Left colon (tissue), 2 donors: ENCODE data around the gene SLC15A3. TPM values are rescaled to one million over a fixed set of nuclear protein-coding genes. Genes with fewer than 3 reads are reported as not detected.

Experiments
- ATAC-seq: fragments of 200-7000 bp; cut with Tn5 transposase; one replicate; pipeline ENCODE4 v1.9.1; 2020; ENCODE audit warnings: mild to moderate bottlenecking, moderate library complexity
- DNase-seq, 2 donors: peaks; one replicate each; pipeline ENCODE4 v3.0.0-alpha.2; 2020
- intact Hi-C, 2 donors: fragments of 100-400 bp; cut with DNase I in 1 of 2; cut with micrococcal nuclease in 1 of 2; formaldehyde crosslinking; loops; one replicate each; pipeline versions ENCODE4 v1.11.2 to v1.14.0; 2022; cut with DNase I, micrococcal nuclease
- long read RNA-seq: library from polyadenylated mRNA; unstranded; transcript quantifications from one replicate; pipeline ENCODE4 v2.0.0, GENCODE V29; 2021
- total RNA-seq, 2 donors: library from RNA; stranded (reverse); fragmentation: NEBNext Ultra II Directional; extraction: Animal tissue kit (Norgen Biotek cat#: 25700); gene quantifications; one replicate each; pipeline ENCODE4 v1.2.1, GENCODE V29; 2021
- donor health status: DM: no; HTN: no; CAD: no.
- donor health status: DM: yes; HTN: yes; CAD: no.

Gene SLC15A3
- 10 to 100 TPM in 1 of 2 donors, 1 to 10 TPM in 1; 8.6 to 15.1 TPM for total RNA-seq
- long read RNA-seq, transcript SLC15A3-201 (8 exons, 2,115 nt): major isoform, 6 of 12 reads
- long read RNA-seq, partial matches to known transcripts: 3 of 12 reads
- long read RNA-seq, other reads (novel, unspliced or antisense): 1 of 12 reads

DNA sequence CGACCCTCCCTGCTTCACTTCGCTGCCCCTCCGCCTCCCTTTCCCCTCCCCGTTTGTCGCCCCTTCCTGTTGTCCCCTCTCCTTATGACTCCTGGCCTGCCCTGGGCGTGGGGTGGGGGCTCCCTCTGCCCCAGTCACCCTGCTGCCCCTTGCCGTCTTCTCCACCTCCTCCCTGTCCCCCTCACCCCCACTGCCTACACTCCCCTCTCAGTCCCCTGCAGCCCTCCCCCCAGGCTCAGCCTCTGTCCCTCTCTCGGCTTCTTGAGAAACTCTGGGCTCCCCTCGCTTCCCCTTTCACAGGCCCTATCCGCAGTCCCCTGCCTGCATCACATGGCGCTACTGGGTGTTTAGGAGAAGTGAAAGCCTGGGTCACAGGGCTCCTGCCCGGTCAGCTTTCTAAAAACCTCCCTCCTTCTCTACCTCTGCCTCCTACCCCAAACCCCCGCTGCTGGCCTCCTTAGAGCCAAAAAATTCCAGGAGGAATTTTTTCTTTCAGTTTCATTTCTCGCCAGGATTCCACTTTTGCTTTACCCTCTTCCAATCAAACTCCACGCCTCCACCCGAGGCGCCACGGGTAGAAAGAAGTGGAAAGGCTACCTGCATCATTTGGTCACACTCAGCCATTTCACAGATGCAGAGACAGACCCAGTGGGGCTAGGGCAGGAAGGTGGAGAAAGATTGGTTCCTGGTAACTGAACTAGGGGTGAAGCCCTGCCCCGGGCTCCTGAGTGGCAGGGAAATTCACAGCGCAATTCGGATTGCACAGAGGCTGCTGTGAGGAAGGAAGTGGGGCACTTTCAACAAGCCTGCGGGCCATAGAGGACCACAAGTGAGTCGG lies at the start of gene SLC15A3:
TSS of gene SLC15A3 (minus strand) at position 273 of the 838 bp plus-strand sequence. CDS start 625 bp downstream, outside the sequence.
- ATAC-seq (peak; percentile 71), DNase-seq (peak; percentile 57 to 75)
- intact Hi-C loops: no loop called here

DNA sequence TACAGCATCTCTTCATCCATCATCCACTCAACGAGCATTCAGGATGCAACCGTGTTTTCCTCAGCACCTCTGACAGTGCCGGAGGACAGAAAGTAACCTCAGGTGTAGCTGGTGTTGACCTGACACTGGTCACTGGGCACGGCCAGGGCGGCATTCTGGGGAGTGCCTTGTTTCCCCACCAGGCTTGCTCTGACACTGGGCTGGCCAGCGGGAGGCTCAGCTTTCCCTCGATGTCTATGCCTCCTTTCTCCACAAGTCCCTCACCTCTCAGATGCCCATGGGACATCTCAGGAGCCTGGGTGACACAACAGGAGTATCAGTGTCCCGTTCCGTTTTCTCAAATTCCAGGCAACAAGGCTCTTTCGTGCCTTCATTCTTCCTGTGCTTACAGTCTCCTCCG lies 48.5 kb upstream of the SLC15A3 start:
- ATAC-seq (no peak), DNase-seq (no peak)
- intact Hi-C loops: no loop called here

DNA sequence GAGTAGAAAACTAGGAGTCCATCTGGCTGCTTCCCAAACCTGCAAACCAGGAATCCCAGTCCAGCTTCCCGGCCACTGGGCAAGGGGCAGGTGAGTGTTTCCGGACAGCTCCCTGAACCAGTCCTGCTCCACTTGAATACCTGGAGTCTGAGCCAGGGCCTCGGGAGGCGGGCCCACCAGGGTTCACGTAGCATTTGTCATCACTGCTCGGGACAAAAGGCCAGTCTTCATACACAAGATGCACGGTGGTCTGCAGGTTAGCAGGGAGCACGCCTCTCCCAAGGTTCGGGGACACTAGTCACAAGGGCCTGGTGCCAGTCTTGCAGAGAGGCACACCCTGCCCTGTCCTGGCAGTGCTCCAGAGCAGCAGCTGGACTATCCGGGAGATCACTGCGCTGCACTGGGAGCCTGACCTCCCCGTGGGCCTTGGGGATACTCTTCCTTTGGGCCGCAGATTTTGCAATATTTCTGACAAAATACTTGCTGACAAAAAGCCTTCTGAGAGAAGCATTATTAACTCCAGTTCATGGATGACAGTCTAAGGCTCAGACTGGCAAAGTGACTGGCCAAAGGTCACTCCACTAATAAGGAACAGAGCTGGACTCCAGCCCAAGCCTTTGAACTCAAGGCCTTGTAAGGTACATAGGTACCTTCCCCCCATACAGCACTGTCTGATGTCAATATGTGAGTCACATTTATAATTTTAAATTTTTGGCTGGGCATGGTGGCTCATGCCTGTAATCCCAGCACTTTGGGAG lies 44.6 kb upstream of the SLC15A3 start:
- intact Hi-C loops: no loop called here
- peak; percentile 64 to 78 for DNase-seq
- peak; percentile 97 for ATAC-seq

DNA sequence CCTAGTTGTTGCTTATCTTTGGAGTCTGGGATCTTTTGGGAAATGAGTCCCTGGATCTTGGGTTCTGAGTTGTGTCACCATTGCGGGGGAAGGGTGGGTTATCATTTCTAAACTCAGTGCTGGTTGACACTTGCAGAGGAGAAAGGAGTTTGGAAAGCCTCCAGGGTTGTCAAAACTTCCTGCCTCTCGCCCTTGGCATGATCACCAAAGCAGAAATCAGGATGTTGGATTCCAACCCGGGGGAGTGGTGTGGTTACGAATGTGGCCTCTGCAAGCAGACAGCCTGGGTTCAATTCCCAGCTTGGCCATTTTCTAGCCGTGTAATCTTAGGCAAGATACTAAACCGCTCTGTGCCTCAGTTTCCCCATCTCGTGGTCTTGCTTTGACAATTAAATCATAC lies 43.8 kb upstream of the SLC15A3 start:
- ATAC-seq (no peak), DNase-seq (no peak)
- intact Hi-C loops: no loop called here

DNA sequence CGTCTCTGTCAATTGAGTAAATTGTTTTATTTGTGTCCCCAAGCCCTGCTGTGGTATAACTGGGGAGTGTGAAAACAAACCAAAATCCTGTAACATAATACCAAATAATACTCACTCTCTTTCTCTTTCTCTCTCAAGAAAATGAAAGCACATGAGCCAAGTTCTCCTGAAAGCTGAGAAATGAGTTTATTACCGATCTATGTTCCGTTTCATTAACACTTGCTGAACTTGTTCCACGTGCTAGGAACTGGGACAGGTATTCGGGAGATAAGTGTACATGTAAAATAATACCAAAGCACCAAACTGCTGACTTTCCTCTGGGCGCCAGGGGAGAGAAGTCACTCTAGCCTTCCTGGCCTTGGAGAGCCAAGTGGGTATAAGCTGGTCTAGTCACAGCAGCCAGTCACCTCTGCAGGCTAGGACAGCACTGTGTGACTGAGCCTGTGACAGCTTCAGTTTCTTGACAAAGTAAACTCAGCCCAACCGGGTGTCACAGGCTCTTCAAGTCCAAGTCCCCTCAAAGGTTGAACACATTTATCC lies 42.6 kb upstream of the SLC15A3 start:
- no peak for DNase-seq
- intact Hi-C loops: no loop called here
- no peak for ATAC-seq

DNA sequence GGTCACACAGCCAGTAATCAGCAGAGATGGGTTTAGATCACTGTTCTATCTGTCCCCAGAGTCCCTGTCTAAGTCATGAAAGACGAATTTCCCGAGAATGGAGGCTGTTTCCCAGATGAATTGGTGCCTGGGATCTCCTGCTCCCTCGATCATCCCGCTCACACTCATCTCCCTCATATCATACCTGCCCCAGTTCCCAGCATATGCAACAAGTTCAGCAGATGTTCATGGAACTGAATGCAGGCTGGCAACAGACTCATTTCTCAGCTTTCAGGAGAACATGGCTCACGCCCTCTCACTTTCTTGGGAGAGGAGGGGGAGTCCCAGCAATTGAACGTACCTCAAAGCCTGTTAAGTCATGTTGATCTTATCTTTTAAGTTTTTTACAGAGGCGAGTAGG lies 41.6 kb upstream of the SLC15A3 start:
- intact Hi-C loops: no loop called here
- no peak for ATAC-seq

DNA sequence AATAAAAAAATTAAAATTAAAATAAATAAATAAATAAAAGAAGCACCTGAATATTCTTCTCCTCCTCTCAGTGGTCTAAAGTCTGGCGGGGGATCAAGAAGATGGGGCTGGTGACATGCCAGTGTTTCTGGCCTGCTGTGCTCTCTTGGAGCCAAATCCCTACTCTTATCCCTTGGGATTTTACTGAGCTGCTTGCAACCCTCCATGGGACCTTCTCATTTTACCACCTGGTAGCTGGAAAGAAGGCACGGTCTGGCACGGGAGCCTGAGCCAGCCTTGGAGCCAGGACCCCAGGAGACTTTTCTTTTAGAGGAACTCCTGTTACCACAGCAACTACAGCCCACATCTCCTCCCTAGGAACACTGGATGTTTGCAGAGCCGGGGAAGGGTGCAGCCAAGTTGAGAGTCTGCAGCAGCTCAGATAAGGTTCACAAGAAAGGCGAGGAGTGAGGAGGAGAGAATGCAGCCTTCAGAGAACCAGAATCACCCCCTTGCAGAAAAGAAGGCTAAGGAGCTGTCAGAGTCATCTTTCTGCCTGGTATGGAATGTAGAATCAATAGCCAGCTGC lies 41.0 kb upstream of the SLC15A3 start:
- intact Hi-C loops: no loop called here
- DNase-seq: no peak
- no peak for ATAC-seq

More for the DNA sequence above, 41.6 kb upstream of the SLC15A3 start:
- DNase-seq: no peak

DNA sequence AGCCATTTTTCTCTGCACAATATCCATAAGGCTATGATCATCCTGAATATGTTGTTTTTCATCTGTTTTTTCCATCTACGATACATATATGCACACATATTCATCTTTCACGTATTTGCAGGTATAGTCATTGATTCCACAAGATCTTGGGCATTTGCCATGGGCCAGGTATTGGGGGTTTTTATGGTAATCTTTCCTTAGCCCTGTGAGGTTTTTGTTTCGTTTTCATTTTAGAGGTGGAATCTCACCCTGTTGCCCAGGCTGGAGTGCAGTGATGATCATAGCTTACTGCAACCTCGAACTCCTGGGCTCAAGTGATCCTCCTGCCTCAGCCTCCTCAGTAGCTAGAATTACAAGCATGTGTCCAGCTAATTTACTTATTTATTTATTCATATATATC lies 39.5 kb upstream of the SLC15A3 start:
- DNase-seq (no peak), ATAC-seq (no peak)
- intact Hi-C loops: no loop called here

DNA sequence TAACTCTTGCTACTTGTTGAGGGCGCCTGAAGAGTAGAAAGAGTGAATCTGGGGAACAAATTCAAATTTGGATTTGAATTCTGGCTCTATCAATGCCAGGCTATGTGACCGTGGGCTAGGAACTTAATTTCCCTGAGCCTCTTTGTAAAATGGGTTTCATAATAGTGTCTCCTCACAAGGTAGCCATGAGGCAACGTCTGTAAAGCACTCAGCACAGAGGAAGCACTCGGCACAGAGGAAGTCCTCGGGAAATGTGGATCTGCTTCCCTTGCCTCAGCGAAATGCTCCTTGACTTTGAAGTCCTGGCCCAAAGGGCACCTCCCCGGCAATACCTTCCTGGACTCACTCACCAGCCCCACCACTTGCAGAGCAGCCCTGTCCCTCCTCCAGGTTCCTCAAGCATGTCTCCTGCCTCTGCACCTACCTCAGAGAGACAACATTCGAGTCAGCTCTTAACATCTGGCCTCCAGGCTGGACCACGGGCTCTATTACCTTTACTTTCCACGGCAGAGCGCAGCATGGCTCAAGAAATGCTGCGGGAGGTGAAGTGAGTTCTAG lies 37.2 kb upstream of the SLC15A3 start:
- DNase-seq: no peak
- intact Hi-C loops: no loop called here
- ATAC-seq: no peak

DNA sequence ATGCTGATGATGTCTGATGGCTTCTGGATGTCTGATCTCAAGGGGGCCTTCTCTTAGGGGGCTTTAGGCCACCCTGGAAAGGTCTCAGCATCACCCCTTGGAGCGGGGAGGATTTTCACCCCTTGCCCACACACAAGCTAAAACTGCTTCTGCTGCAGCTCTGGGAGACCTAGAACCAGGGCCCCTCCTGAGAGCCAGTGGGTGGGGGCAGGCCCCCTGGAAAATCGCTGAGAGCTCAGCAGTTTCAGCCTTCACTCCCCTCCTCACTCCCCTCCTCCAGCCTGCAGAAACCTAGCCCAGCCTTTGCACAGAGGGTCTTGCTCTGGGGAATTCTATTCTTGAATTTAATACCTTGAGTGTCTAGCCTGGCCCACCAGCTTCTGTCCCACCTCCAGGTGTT lies 36.7 kb upstream of the SLC15A3 start:
- intact Hi-C loops: no loop called here
- DNase-seq: no peak
- ATAC-seq: no peak

DNA sequence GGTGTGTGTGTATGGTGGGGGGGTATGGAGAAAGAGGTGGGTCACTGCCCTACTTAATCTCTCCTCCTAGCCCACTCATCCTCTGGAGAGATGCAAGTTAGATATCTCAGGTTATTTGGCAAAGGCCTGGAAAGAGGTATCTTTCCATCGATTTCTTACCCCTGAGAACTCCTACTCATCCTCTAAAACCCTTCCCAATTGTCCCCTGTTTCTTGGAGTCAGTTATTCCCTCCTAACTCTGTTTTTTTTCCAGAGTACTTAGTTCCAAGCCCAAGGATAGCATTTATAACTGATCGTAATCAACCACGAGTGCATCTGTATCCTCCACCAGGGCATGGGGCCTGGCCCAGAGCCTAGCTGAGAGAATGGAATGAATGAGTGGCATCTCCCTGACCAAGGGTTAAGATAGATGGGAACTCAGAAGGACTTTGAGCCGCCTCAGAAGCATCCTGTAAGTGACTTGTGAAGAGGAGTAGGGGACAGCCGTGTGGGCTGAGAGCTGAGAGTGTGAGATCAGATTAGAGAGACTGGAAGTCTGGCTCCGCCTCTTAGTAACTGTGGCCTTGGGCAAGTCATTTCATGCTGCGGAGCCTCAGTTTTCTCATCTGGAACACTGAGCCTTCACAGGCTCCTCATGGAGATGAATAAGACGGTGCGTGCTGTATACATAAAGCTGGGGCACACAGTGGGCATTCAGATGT lies 35.8 kb upstream of the SLC15A3 start:
- DNase-seq (no peak), ATAC-seq (no peak)
- intact Hi-C loops: no loop called here

DNA sequence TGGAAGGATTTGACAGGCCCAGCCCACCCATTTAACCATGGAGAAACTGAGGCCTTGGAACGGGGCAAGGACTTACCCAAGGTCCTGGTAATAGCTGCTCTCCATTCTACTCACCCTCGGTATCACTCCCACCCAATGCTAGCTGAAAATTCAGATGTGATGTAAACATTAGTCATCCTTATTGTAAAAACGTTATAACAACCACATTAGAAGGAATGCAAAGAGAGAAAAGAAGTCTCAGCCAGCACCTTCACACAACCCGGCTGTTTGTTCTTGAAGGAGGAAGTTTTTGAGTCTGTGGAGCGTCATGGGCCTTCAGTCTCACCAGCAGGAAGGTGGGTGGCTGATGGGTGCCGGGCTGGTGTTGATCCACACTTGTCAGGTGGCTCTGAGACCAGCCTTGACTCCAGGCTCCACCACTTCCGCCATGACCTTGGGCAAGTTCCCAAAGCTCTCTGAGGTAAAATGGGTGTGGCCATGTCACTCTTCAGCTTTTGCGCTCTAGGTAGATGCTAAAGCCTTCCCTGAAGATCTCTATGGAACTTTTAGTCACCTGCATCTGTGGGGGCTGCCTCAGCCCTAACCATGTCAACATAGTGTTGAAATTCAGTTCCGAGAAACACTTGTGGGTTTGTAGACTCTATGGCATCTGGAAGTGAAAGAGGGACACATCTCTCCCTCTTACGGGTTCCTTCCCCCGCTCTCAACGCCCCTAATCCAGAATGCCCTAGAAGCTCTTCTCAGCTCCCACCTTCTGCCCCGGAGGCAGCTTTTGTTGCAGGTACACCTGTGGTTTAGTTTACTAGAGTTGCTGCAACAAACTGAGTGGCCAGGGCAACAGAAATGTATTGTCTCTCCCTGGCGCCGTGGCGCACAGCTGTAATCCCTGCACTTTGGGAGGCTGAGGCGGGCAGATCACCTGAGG lies 34.3 kb upstream of the SLC15A3 start:
- peak; percentile 92 for ATAC-seq
- DNase-seq: peak; percentile 55 to 66
- intact Hi-C loops: no loop called here

DNA sequence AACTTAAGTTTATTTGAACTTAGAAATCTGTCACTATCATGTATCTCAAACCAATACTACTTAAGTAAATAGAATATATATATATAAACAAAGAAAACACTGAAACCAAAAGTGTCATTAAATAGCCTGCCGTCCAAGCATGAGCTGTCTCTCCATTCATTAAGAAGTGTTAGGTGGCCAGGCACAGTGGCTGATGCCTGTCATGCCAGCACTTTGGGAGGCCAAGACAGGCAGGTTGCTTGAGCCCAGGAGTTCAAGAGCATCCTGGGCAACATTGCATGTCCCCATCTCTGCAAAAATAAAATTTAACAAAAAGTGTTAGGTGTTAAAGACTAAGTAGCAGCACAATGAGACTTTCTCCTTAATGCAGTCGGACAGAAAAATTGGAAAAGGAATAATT lies 33.5 kb upstream of the SLC15A3 start:
- ATAC-seq: no peak
- intact Hi-C loops: no loop called here
- no peak for DNase-seq

DNA sequence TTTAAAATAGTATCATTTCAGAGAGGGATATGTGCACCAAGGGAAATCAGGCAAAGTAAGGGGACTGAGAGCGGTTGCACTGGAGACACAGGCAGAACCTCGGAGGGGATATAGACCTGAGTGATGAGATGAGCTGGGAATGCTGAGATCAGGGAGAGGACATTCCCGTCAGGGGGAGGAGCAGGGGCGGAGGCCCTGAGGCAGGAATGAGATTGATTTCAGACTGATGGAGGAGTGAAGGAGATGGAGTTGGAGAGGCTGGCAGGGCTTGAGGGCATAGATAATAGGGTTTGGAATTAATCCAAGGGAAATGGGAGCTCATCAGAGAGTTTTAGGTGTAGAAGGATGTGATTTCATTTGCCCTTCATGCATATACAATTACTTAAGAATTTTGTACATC lies 32.7 kb upstream of the SLC15A3 start:
- intact Hi-C loops: no loop called here

DNA sequence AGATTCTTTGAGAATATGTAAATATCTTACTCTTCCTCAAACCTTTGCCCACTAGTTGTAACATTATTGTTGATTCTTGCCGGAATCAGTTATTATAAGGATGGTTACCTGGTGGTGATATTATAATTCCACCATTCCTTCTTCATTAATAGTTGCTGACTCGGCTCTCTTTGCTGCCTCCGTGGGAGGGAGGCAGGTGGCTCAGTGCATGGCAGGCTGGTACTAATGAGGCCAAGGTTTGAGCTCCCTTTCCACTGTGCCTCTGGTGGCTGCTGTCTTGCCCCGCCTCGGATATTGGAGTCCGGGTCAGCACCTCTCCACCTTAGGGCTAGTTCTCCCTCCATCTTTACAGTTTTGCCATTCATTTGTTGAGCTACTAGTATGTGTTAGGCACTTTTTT lies 32.2 kb upstream of the SLC15A3 start:
- DNase-seq: no peak
- intact Hi-C loops: no loop called here
- no peak for ATAC-seq

More for the DNA sequence above, 32.7 kb upstream of the SLC15A3 start:
- ATAC-seq (no peak), DNase-seq (no peak)

DNA sequence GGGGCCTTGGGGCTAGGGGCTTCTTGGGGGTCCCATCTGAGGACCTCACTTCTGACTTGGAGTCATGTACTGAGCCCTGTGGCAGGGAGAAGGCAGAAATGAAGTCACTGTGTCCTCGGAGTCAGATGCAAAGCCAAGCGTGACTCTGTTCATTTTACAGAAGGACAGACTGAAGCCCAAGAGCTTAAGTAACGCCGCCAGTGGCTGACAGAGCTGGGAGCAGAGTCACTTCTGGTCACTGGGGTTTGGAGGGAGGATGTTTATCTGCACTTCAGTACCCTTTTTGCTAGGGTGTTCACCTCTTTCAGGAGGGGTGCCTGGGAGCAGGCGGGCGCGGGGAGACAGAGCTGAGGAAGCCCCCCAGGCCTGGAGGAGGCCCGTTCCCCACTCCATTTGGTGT lies 30.2 kb upstream of the SLC15A3 start:
- intact Hi-C loops: no loop called here
- ATAC-seq: no peak

DNA sequence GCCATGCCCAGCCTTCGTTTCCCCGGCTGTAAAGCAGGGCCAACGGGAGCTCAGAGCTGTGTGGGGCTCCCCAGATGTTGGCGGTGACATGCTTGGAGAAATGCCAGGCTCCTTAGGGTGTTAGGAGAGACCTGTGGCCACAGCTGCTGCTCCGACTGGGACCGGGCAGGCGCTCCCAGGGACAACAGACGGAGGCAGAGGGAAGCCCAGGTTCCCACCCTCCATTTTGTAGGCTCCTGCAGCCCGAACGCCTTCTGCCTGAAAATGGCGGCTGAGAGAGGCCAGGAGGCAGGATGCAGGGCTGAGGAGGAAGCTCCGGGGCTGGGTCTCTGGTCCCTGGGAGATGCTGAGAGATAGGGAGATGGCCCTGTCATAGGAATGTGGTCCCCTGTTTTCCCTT lies 29.5 kb upstream of the SLC15A3 start:
- intact Hi-C loops: no loop called here
- DNase-seq (no peak), ATAC-seq (no peak)

More for the DNA sequence above, 30.2 kb upstream of the SLC15A3 start:
- no peak for DNase-seq
